Activated CD8-positive, alpha-beta T cell treated with anti-CD3 and anti-CD28 coated beads for 36 hours (primary cell): ENCODE measurements around the gene ADGRG7. TPM values are rescaled to one million over a fixed set of nuclear protein-coding genes. Genes with fewer than 3 reads are reported as not detected.

Experiments
- ATAC-seq: fragments of 200-7000 bp; cut with Tn5 transposase; one replicate; pipeline ENCODE4 v1.10.0; 2021; ENCODE audit warnings: mild to moderate bottlenecking, moderate library complexity
- CTCF ChIA-PET: fragments of 350-600 bp; sonication (Branson Sonifier 250); formaldehyde crosslinking; loops from one replicate; lab custom pipeline; 2021; ENCODE audit warnings: antibody characterized with exemption; lab: Charles Lee
- POLR2A ChIA-PET: fragments of 350-600 bp; sonication (Branson Sonifier 250); formaldehyde crosslinking; loops from one replicate; lab custom pipeline; 2021; ENCODE audit warnings: antibody characterized with exemption; lab: Charles Lee
- DNase-seq: peaks from one replicate; pipeline ENCODE4 v3.0.0-alpha.2; 2020
- H3K27ac Mint-ChIP-seq: one replicate; pipeline ENCODE4 v1.8.0; 2021; ENCODE audit warnings: mild to moderate bottlenecking, mixed read lengths
- H3K27me3 Mint-ChIP-seq: one replicate; pipeline ENCODE4 v1.8.0; 2021; ENCODE audit warnings: mixed read lengths
- H3K36me3 Mint-ChIP-seq: one replicate; pipeline ENCODE4 v1.8.0; 2021; ENCODE audit warnings: low read depth, mixed read lengths
- H3K4me1 Mint-ChIP-seq: one replicate; pipeline ENCODE4 v1.8.0; 2021; ENCODE audit warnings: low read depth, mixed read lengths
- H3K4me3 Mint-ChIP-seq: one replicate; pipeline ENCODE4 v1.8.0; 2021; ENCODE audit warnings: mild to moderate bottlenecking, moderate library complexity, mixed read lengths
- H3K9me3 Mint-ChIP-seq: one replicate; pipeline ENCODE4 v1.8.0; 2021; ENCODE audit warnings: mixed read lengths
- CTCF ChIP-seq: fragments of 200-600 bp; IDR thresholded peaks from one replicate; pipeline ENCODE4 v1.8.0; 2022; ENCODE audit warnings: antibody characterized with exemption, mild to moderate bottlenecking
- intact Hi-C: fragments of 100-400 bp; cut with micrococcal nuclease; formaldehyde crosslinking; loops from one replicate; pipeline ENCODE4 v1.10.0; 2022
- total RNA-seq, 2 experiments: library from RNA; stranded (reverse); gene quantifications; one replicate each; pipeline ENCODE4 v1.2.3, GENCODE V29; 2021

Gene ADGRG7
- total RNA-seq, 2 experiments from 2014 or later: 21.2 to 24.7 TPM

GRCh38 chr3:100708644-100708988 is 99.2 kb downstream of the ADGRG7 start:
- Mint-ChIP-seq H3K27ac (peak overlapping the region; percentile 95), H3K27me3 (peaks cover under 1% of the 10 kb centered on the region), H3K4me1 (peaks cover 36% of the 10 kb centered on the region), H3K9me3 (peaks cover 2% of the 10 kb centered on the region), H3K36me3 (peaks cover 27% of the 10 kb centered on the region), H3K4me3 (peak overlapping the region; percentile 77)
- DNase-seq (no peak), ATAC-seq (no peak)
- intact Hi-C loops: loop anchor here (2.0 to 5.0 kb wide), 2 partner anchors 44 to 71 kb away; no protein-coding TSS in a partner anchor
- POLR2A ChIA-PET: interaction anchor here (0.6 to 3.6 kb wide), 12 partner anchors 9 to 307 kb away, joined by 3 to 21 read pairs (median 4); partner anchors contain the start of genes LNP1 and TOMM70
- no peak for TF ChIP-seq CTCF
- CTCF ChIA-PET: interaction anchor here (0.7 to 4.4 kb wide), 7 partner anchors 10 to 119 kb away, joined by 3 to 33 read pairs (median 7); no protein-coding TSS in a partner anchor

- peak; percentile 100 for DNase-seq
- CTCF ChIA-PET: interaction anchor here (0.7 to 4.4 kb wide), 15 partner anchors 11 to 120 kb away, joined by 3 to 33 read pairs (median 5); no protein-coding TSS in a partner anchor
- TF ChIP-seq CTCF: no peak
- Mint-ChIP-seq H3K27ac (peak within 1 kb of the TSS; percentile 95), H3K4me1 (peaks cover 38% of the 10 kb centered on the region), H3K9me3 (peaks cover 2% of the 10 kb centered on the region), H3K4me3 (peak within 1 kb of the TSS; percentile 77), H3K27me3 (no peaks in the 10 kb centered on the region), H3K36me3 (peaks cover 31% of the 10 kb centered on the region)
- POLR2A ChIA-PET: interaction anchor here (0.7 to 3.6 kb wide), 20 partner anchors 9 to 676 kb away, joined by 3 to 21 read pairs (median 4); partner anchors contain the start of genes LNP1 and TOMM70
- ATAC-seq: peak; percentile 92
- intact Hi-C loops: loop anchor here (2.0 to 5.0 kb wide), 2 partner anchors 44 to 72 kb away; no protein-coding TSS in a partner anchor
These were observed 99.8 kb downstream of the ADGRG7 start, which contains the start of gene TFG for GRCh38 chr3:100708989-100709841. TFG (plus strand) TSS chr3:100709494; CDS start chr3:100713686, 4,192 bp downstream.

- H3K9me3 Mint-ChIP-seq: peaks cover 2% of the 10 kb centered on the region
- ATAC-seq: peak; percentile 2
- H3K36me3 Mint-ChIP-seq: peaks cover 33% of the 10 kb centered on the region
These were observed 100.5 kb downstream of the ADGRG7 start for GRCh38 chr3:100709842-100710260.

GRCh38 chr3:100710261-100710968 is 101.0 kb downstream of the ADGRG7 start:
- ChIA-PET CTCF (interaction anchor here (0.6 to 4.4 kb wide), 28 partner anchors 10 to 378 kb away, joined by 3 to 33 read pairs (median 4); no protein-coding TSS in a partner anchor), POLR2A (interaction anchor here (0.5 to 3.6 kb wide), 29 partner anchors 8 to 913 kb away, joined by 3 to 21 read pairs (median 4); partner anchors contain the start of genes LNP1 and TOMM70)
- no peaks in the 10 kb centered on the region for H3K27me3 Mint-ChIP-seq
- peak overlapping the region; percentile 84 for H3K27ac Mint-ChIP-seq
- peaks cover 2% of the 10 kb centered on the region for H3K9me3 Mint-ChIP-seq
- intact Hi-C loops: no loop called here
- ATAC-seq: peak; percentile 63
- peak overlapping the region; percentile 77 for H3K4me3 Mint-ChIP-seq
- H3K4me1 Mint-ChIP-seq: peaks cover 46% of the 10 kb centered on the region
- peak; percentile 99 for DNase-seq
- H3K36me3 Mint-ChIP-seq: peaks cover 39% of the 10 kb centered on the region
- TF ChIP-seq CTCF: peak; percentile 50

More at GRCh38 chr3:100709842-100710260, 100.5 kb downstream of the ADGRG7 start:
- Mint-ChIP-seq H3K4me3 (peak overlapping the region; percentile 77), H3K4me1 (peaks cover 40% of the 10 kb centered on the region), H3K27me3 (no peaks in the 10 kb centered on the region), H3K27ac (peak overlapping the region; percentile 84)
- no peak for TF ChIP-seq CTCF
- POLR2A ChIA-PET: interaction anchor here (0.7 to 3.6 kb wide), 20 partner anchors 8 to 675 kb away, joined by 3 to 21 read pairs (median 4); partner anchors contain the start of genes LNP1 and TOMM70
- intact Hi-C loops: loop anchor here (2.0 to 5.0 kb wide), 2 partner anchors 45 to 73 kb away; no protein-coding TSS in a partner anchor
- CTCF ChIA-PET: interaction anchor here (0.6 to 4.4 kb wide), 19 partner anchors 11 to 378 kb away, joined by 3 to 33 read pairs (median 5); no protein-coding TSS in a partner anchor
- peak; percentile 68 for DNase-seq
